ENCODE measurements around the gene SPNS1.
A peak's percentile ranks its signal among the peaks of the same experiment; 100 is the strongest.

SPNS1 gene

GRCh38 chr16:28990375-28991040 lies 15.9 kb downstream of the SPNS1 start:
- DNase-seq (ENCODE audit: low read depth): no peak

- no peak for DNase-seq (ENCODE audit: low read depth)
Observed at GRCh38 chr16:28991687-28992086, 17.1 kb downstream of the SPNS1 start.

- no peak for DNase-seq (ENCODE audit: low read depth)
Observed at GRCh38 chr16:28992496-28992895, 17.9 kb downstream of the SPNS1 start.

GRCh38 chr16:28998837-28999236 lies 24.3 kb downstream of the SPNS1 start:
- no peak for DNase-seq (ENCODE audit: low read depth)

GRCh38 chr16:28999577-28999976 lies 25.0 kb downstream of the SPNS1 start:
- DNase-seq (ENCODE audit: low read depth): no peak

GRCh38 chr16:29000019-29000418 lies 25.4 kb downstream of the SPNS1 start:
- DNase-seq (ENCODE audit: low read depth): no peak

- DNase-seq (ENCODE audit: low read depth): peak; percentile 22
Observed at GRCh38 chr16:29004496-29005139, 30.0 kb downstream of the SPNS1 start.

GRCh38 chr16:29007730-29008593 lies 33.4 kb downstream of the SPNS1 start:
- DNase-seq (ENCODE audit: low read depth): peak; percentile 34

- DNase-seq (ENCODE audit: low read depth): no peak
Observed at GRCh38 chr16:29009050-29009837, 34.7 kb downstream of the SPNS1 start.

GRCh38 chr16:29009838-29010166 lies 35.2 kb downstream of the SPNS1 start:
- DNase-seq (ENCODE audit: low read depth): no peak

GRCh38 chr16:29011112-29011511 lies 36.5 kb downstream of the SPNS1 start:
- DNase-seq (ENCODE audit: low read depth): no peak

GRCh38 chr16:29011851-29012250 lies 37.3 kb downstream of the SPNS1 start:
- DNase-seq (ENCODE audit: low read depth): no peak

- no peak for DNase-seq (ENCODE audit: low read depth)
Observed at GRCh38 chr16:29012913-29013553, 38.5 kb downstream of the SPNS1 start.

GRCh38 chr16:29014561-29015069 lies 40.0 kb downstream of the SPNS1 start:
- DNase-seq (ENCODE audit: low read depth): no peak

GRCh38 chr16:29022196-29022595 lies 47.6 kb downstream of the SPNS1 start:
- DNase-seq (ENCODE audit: low read depth): no peak

GRCh38 chr16:29023279-29024277 lies 49.0 kb downstream of the SPNS1 start:
- DNase-seq (ENCODE audit: low read depth): no peak

- DNase-seq (ENCODE audit: low read depth): no peak
Observed at GRCh38 chr16:29024278-29024677, 49.7 kb downstream of the SPNS1 start.

- DNase-seq (ENCODE audit: low read depth): no peak
Observed at GRCh38 chr16:29025218-29025617, 50.6 kb downstream of the SPNS1 start.

GRCh38 chr16:29025735-29026134 lies 51.2 kb downstream of the SPNS1 start:
- DNase-seq (ENCODE audit: low read depth): no peak

GRCh38 chr16:29028457-29029167 lies 54.0 kb downstream of the SPNS1 start:
- DNase-seq (ENCODE audit: low read depth): peak; percentile 36

All from stromal cell of bone marrow (primary cell).